Measurements from ENCODE around the gene CNOT3. TPM values are rescaled to one million over a fixed set of nuclear protein-coding genes. Genes with fewer than 3 reads are reported as not detected.
"Not testable (repeated sequence)": the region's sequence is repeated elsewhere in the genome, so short reads cannot be mapped to it uniquely, and the experiment has no call there.

The CNOT3 gene
- total and polyA plus RNA-seq, 2 donors (not counting 1 experiment from before 2014, with no cell fraction given), result 28.1 to 82.1 TPM

DNA sequence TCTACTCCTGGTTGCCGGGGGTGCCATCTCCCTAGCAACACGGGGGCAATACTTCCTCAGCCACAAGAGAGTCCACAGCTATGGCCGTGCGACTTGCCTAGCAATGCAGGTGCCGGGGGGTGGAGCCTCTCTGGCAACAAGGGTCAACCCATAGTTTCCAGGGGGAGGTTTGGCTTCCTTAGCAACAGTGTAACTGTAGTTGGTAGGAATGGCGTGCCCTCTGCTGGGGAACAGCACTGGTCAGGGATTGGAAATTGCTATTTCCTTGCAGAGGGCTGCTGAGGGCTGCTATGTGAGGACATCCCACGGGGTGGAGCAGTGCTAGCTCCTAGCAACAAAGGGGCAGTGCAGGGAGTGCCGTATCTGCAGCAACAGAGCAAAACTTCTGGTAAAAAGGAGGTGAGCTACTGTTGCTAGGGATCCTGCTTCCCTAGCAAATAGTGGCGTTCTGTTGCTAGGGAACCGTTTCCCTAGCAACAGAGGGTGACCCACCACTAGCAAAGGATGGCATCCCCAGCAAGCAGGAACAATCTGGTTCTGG is 42.4 kb downstream of the CNOT3 start:
- H3K4me1 Mint-ChIP-seq, result no peaks in the 10 kb centered on the region
- peak; percentile 14 for ATAC-seq (ENCODE audit: low read depth)
- 65% methylated on average over 7 of the region's 10 CpGs for WGBS (ENCODE audit: insufficient coverage)
- ChIA-PET CTCF (no interaction called here), POLR2A (no interaction called here)
- no peak overlapping the region for H3K9ac ChIP-seq (ENCODE audit: low read length)
- no peak overlapping the region for H3K4me3 Mint-ChIP-seq
- peaks cover 1 to 6% of the 10 kb centered on the region in 2 experiments for H3K36me3 ChIP-seq (replicated peaks in 1 of 2; ENCODE audit: control extremely low read depth in 1 of 2, control insufficient read depth in 1 of 2, extremely low read depth in 1 of 2, insufficient read depth in 2 of 2, low read length in 1 of 2)
- H3K9me3 ChIP-seq (ENCODE audit: control extremely low read depth in 1 of 3, control insufficient read depth in 2 of 3, insufficient read depth in 1 of 3, low read length in 2 of 3), result no peaks in the 10 kb centered on the region
- H3K27ac ChIP-seq (ENCODE audit: low read length in 2 of 2), result no peak overlapping the region
- DNase-seq, result peak; percentile 31
- intact Hi-C loops (cut with micrococcal nuclease), result no loop called here
- no peaks in the 10 kb centered on the region for H3K27me3 Mint-ChIP-seq
- no peak overlapping the region for H2AFZ ChIP-seq (ENCODE audit: insufficient read depth, low read depth, low read length, poor library complexity, severe bottlenecking)
- H3K4me2 ChIP-seq (replicated peaks; ENCODE audit: low read depth, low read length, poor library complexity, severe bottlenecking), result no peak overlapping the region
- H3K79me2 ChIP-seq (ENCODE audit: control insufficient read depth, insufficient read depth, low read length), result no peaks in the 10 kb centered on the region
- no peak overlapping the region for H3K27ac Mint-ChIP-seq
- no peaks in the 10 kb centered on the region for H3K9me3 Mint-ChIP-seq (ENCODE audit: insufficient read depth)
- no peaks in the 10 kb centered on the region for H3K27me3 ChIP-seq (replicated peaks in 1 of 4; ENCODE audit: control extremely low read depth in 1 of 4, control insufficient read depth in 3 of 4, insufficient read depth in 4 of 4, low read length in 3 of 4)
- TF ChIP-seq CTCF (IDR thresholded peaks at IDR 0.05), result no peak
- no peak for TF ChIP-seq EZH2 (IDR thresholded peaks at IDR 0.05; ENCODE audit: borderline replicate concordance, insufficient read depth, low read depth, low read length, poor library complexity, severe bottlenecking)
- no peaks in the 10 kb centered on the region for H4K20me1 ChIP-seq (ENCODE audit: control insufficient read depth, insufficient read depth, low read length, poor library complexity, severe bottlenecking)
- H3K4me1 ChIP-seq (ENCODE audit: control insufficient read depth in 2 of 2, insufficient read depth in 2 of 2, low read length in 2 of 2), result no peaks in the 10 kb centered on the region
- no peak overlapping the region for H3K4me3 ChIP-seq (ENCODE audit: control extremely low read depth in 1 of 5, extremely low read depth in 1 of 5, insufficient read depth in 1 of 5, low read depth in 2 of 5, low read length in 4 of 5)

DNA sequence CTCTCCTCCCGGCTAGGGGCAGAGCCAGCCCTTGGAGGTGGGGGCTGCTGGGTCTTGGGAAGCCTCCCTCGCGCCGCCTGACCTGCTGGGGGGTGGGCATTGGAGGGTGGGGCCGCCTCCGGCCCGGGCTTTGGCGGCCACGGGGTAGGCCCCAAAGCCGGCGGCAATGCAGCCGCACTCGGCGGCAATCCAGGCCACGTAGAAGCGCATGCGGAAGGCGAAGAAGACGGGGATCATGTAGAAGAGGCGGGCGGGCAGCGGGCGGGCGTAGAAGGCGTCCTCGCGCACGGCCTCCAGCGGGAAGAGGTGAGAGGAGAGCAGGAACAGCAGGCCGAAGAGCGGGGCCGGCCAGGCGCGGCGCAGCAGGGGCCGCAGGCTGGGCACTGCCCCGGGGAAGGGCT is 43.1 kb downstream of the CNOT3 start:
- H3K9me3 Mint-ChIP-seq (ENCODE audit: insufficient read depth), result no peaks in the 10 kb centered on the region
- ChIA-PET CTCF (interaction anchor here (0.6 kb wide), 1 partner anchor 65 kb away, joined by 3 read pairs; the partner anchor contains the start of genes PRPF31 and TFPT), POLR2A (no interaction called here)
- Histone ChIP-seq H3K4me2 (replicated peaks; ENCODE audit: low read depth, low read length, poor library complexity, severe bottlenecking) (no peak overlapping the region), H3K79me2 (ENCODE audit: control insufficient read depth, insufficient read depth, low read length) (no peaks in the 10 kb centered on the region), H4K20me1 (ENCODE audit: control insufficient read depth, insufficient read depth, low read length, poor library complexity, severe bottlenecking) (no peaks in the 10 kb centered on the region), H3K4me3 (ENCODE audit: control extremely low read depth in 1 of 5, extremely low read depth in 1 of 5, insufficient read depth in 1 of 5, low read depth in 2 of 5, low read length in 4 of 5) (no peak overlapping the region), H3K9ac (ENCODE audit: low read length) (no peak overlapping the region), H3K27me3 (replicated peaks in 1 of 4; ENCODE audit: control extremely low read depth in 1 of 4, control insufficient read depth in 3 of 4, insufficient read depth in 4 of 4, low read length in 3 of 4) (no peaks in the 10 kb centered on the region), H2AFZ (ENCODE audit: insufficient read depth, low read depth, low read length, poor library complexity, severe bottlenecking) (no peak overlapping the region), H3K9me3 (ENCODE audit: control extremely low read depth in 1 of 3, control insufficient read depth in 2 of 3, insufficient read depth in 1 of 3, low read length in 2 of 3) (no peaks in the 10 kb centered on the region), H3K27ac (ENCODE audit: low read length in 2 of 2) (no peak overlapping the region), H3K36me3 (replicated peaks in 1 of 2; ENCODE audit: control extremely low read depth in 1 of 2, control insufficient read depth in 1 of 2, extremely low read depth in 1 of 2, insufficient read depth in 2 of 2, low read length in 1 of 2) (peaks cover 1 to 6% of the 10 kb centered on the region in 2 experiments), H3K4me1 (ENCODE audit: control insufficient read depth in 2 of 2, insufficient read depth in 2 of 2, low read length in 2 of 2) (no peaks in the 10 kb centered on the region)
- H3K4me3 Mint-ChIP-seq, result no peak overlapping the region
- H3K27me3 Mint-ChIP-seq, result no peaks in the 10 kb centered on the region
- ATAC-seq (ENCODE audit: low read depth) (no peak), DNase-seq (no peak)
- H3K27ac Mint-ChIP-seq, result no peak overlapping the region
- intact Hi-C loops (cut with micrococcal nuclease), result no loop called here
- no peaks in the 10 kb centered on the region for H3K4me1 Mint-ChIP-seq
- WGBS (ENCODE audit: insufficient coverage), result 99% methylated on average over 37 of the region's 37 CpGs
- TF ChIP-seq CTCF (IDR thresholded peaks at IDR 0.05) (no peak), EZH2 (IDR thresholded peaks at IDR 0.05; ENCODE audit: borderline replicate concordance, insufficient read depth, low read depth, low read length, poor library complexity, severe bottlenecking) (no peak)

DNA sequence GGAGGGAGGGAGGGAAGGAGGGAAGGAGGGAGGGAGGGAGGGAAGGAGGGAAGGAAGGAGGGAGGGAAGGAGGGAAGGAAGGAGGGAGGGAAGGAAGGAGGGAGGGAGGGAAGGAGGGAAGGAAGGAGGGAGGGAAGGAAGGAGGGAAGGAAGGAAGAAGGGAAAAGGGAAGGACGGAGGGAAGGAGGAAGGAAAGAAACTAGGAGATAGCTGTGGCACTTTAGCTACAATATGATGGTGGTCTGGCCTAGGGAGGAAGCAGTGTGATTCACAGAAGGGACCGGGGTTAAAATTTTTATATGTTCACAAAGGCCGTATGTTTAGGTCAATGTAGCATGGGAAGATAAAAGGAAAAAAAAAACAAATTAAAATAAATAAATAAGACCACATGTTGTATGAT is 44.3 kb downstream of the CNOT3 start:
- H3K9me3 Mint-ChIP-seq (ENCODE audit: insufficient read depth); H3K4me1 Mint-ChIP-seq; H3K4me3 Mint-ChIP-seq; H3K9ac ChIP-seq (ENCODE audit: low read length); H3K27ac ChIP-seq (ENCODE audit: low read length in 2 of 2); H3K27me3 ChIP-seq (replicated peaks in 1 of 4; ENCODE audit: control extremely low read depth in 1 of 4, control insufficient read depth in 3 of 4, insufficient read depth in 4 of 4, low read length in 3 of 4); H2AFZ ChIP-seq (ENCODE audit: insufficient read depth, low read depth, low read length, poor library complexity, severe bottlenecking); DNase-seq; H3K4me3 ChIP-seq (ENCODE audit: control extremely low read depth in 1 of 5, extremely low read depth in 1 of 5, insufficient read depth in 1 of 5, low read depth in 2 of 5, low read length in 4 of 5); H3K79me2 ChIP-seq (ENCODE audit: control insufficient read depth, insufficient read depth, low read length); CTCF ChIA-PET; H3K4me2 ChIP-seq (replicated peaks; ENCODE audit: low read depth, low read length, poor library complexity, severe bottlenecking); H3K27me3 Mint-ChIP-seq; H3K27ac Mint-ChIP-seq; intact Hi-C loops (cut with micrococcal nuclease); H3K36me3 ChIP-seq (replicated peaks in 1 of 2; ENCODE audit: control extremely low read depth in 1 of 2, control insufficient read depth in 1 of 2, extremely low read depth in 1 of 2, insufficient read depth in 2 of 2, low read length in 1 of 2); ATAC-seq (ENCODE audit: low read depth); H4K20me1 ChIP-seq (ENCODE audit: control insufficient read depth, insufficient read depth, low read length, poor library complexity, severe bottlenecking); H3K4me1 ChIP-seq (ENCODE audit: control insufficient read depth in 2 of 2, insufficient read depth in 2 of 2, low read length in 2 of 2); H3K9me3 ChIP-seq (ENCODE audit: control extremely low read depth in 1 of 3, control insufficient read depth in 2 of 3, insufficient read depth in 1 of 3, low read length in 2 of 3): not testable (repeated sequence)
- WGBS (ENCODE audit: insufficient coverage), result 89% methylated on average over 1 of the region's 3 CpGs
- POLR2A ChIA-PET, result interaction anchor here (0.6 kb wide), 1 partner anchor 26 kb away, joined by 6 read pairs; no protein-coding TSS in a partner anchor
